Peyer's patch (tissue), 4 donors: Measurements from ENCODE around the gene NAP1L4. TPM values are rescaled to one million over a fixed set of nuclear protein-coding genes. Genes with fewer than 3 reads are reported as not detected.

Source experiments
- DNase-seq, 3 donors: peaks; one replicate each; pipeline ENCODE4 v3.0.0-alpha.2; 2017 to 2019
- H3K27ac ChIP-seq, 4 donors: fragments of 200-600 bp; sonication (generic); one replicate each; pipeline ENCODE4 v1.5.1; 2016 to 2019
- H3K27me3 ChIP-seq, 2 donors: fragments of 200-600 bp; sonication (generic); one replicate each; pipeline ENCODE4 v1.5.1; 2019
- H3K36me3 ChIP-seq, 3 donors: fragments of 200-600 bp; sonication (generic); one replicate each; pipeline ENCODE4 v1.5.1; 2016 to 2019
- H3K4me1 ChIP-seq, 4 donors: fragments of 200-600 bp; sonication (generic); one replicate each; pipeline ENCODE4 v1.5.1; 2016 to 2019
- H3K4me3 ChIP-seq, 4 donors: fragments of 200-600 bp; sonication (generic); 1 replicate in 3 of 4; 2 replicates in 1 of 4; pipeline ENCODE4 v1.5.1; 2016 to 2019; ENCODE audit warnings: mild to moderate bottlenecking in 1 of 4
- H3K9me3 ChIP-seq, 4 donors: fragments of 200-600 bp; sonication (generic); one replicate each; pipeline ENCODE4 v1.5.1; 2016 to 2019; ENCODE audit warnings: mild to moderate bottlenecking in 1 of 4
- CTCF ChIP-seq, 6 experiments: fragments of 450-650 bp in 4 of 6; fragments of 200-600 bp in 2 of 6; sonication (generic) in 1 of 6; IDR thresholded peaks; one replicate each; pipeline ENCODE4 v1.5.1; 2017 to 2019; ENCODE audit warnings: antibody characterized with exemption in 6 of 6, mild to moderate bottlenecking in 3 of 6, moderate library complexity in 1 of 6
- POLR2A ChIP-seq, 2 donors: fragments of 450-650 bp; IDR thresholded peaks; one replicate each; pipeline ENCODE4 v1.5.1; 2017; ENCODE audit warnings: antibody characterized with exemption in 2 of 2, mild to moderate bottlenecking in 2 of 2, moderate library complexity in 2 of 2
- total RNA-seq, 4 donors: library from RNA; depleted of rRNA; stranded (reverse); fragments of >200 nt; gene quantifications; one replicate each; pipeline ENCODE4 v1.1.0, GENCODE V29; 2016

NAP1L4 gene
- total RNA-seq, 4 donors from 2014 or later: 87.6 to 177 (median 119) TPM

GRCh38 chr11:2975594-2975993 is 16.5 kb downstream of the NAP1L4 start:
- Histone ChIP-seq H3K36me3 (peaks cover 0 to 90% (median 0%) of the 10 kb centered on the region in 3 donors), H3K4me3 (no peak overlapping the region), H3K9me3 (no peaks in the 10 kb centered on the region), H3K4me1 (no peaks in the 10 kb centered on the region), H3K27me3 (no peaks in the 10 kb centered on the region), H3K27ac (no peak overlapping the region)
- DNase-seq: no peak
- TF ChIP-seq POLR2A (IDR thresholded peaks at IDR 0.05): no peak
- TF ChIP-seq CTCF (IDR thresholded peaks at IDR 0.05): peak in 4 of 6 experiments; percentile 29 to 50 (median 42)

- no peak for DNase-seq
- H3K4me3 ChIP-seq: no peak overlapping the region
- H3K27me3 ChIP-seq: no peaks in the 10 kb centered on the region
- H3K27ac ChIP-seq: no peak overlapping the region
- H3K36me3 ChIP-seq: peaks cover 0 to 99% (median 0%) of the 10 kb centered on the region in 3 donors
- TF ChIP-seq POLR2A (IDR thresholded peaks at IDR 0.05): no peak
- TF ChIP-seq CTCF (IDR thresholded peaks at IDR 0.05): no peak
- no peaks in the 10 kb centered on the region for H3K9me3 ChIP-seq
- no peaks in the 10 kb centered on the region for H3K4me1 ChIP-seq
Observed at GRCh38 chr11:2974272-2974671, 17.9 kb downstream of the NAP1L4 start.

- no peak overlapping the region for H3K27ac ChIP-seq
- H3K9me3 ChIP-seq: no peaks in the 10 kb centered on the region
- no peak overlapping the region for H3K4me3 ChIP-seq
- no peak for DNase-seq
- no peak for TF ChIP-seq POLR2A (IDR thresholded peaks at IDR 0.05)
- TF ChIP-seq CTCF (IDR thresholded peaks at IDR 0.05): no peak
- no peaks in the 10 kb centered on the region for H3K4me1 ChIP-seq
- peaks cover 0 to 100% (median 0%) of the 10 kb centered on the region in 3 donors for H3K36me3 ChIP-seq
- no peaks in the 10 kb centered on the region for H3K27me3 ChIP-seq
Observed at GRCh38 chr11:2968341-2968900, 23.7 kb downstream of the NAP1L4 start.

- H3K27me3 ChIP-seq: no peaks in the 10 kb centered on the region
- TF ChIP-seq POLR2A (IDR thresholded peaks at IDR 0.05): no peak
- TF ChIP-seq CTCF (IDR thresholded peaks at IDR 0.05): no peak
- no peak overlapping the region for H3K27ac ChIP-seq
- no peaks in the 10 kb centered on the region for H3K4me1 ChIP-seq
- peaks cover 0 to 98% (median 0%) of the 10 kb centered on the region in 3 donors for H3K36me3 ChIP-seq
- no peaks in the 10 kb centered on the region for H3K9me3 ChIP-seq
- no peak overlapping the region for H3K4me3 ChIP-seq
- no peak for DNase-seq
Observed at GRCh38 chr11:2964782-2965181, 27.3 kb downstream of the NAP1L4 start.

GRCh38 chr11:2963761-2964160 is 28.4 kb downstream of the NAP1L4 start:
- Histone ChIP-seq H3K4me3 (no peak overlapping the region), H3K27me3 (no peaks in the 10 kb centered on the region), H3K4me1 (no peaks in the 10 kb centered on the region), H3K27ac (no peak overlapping the region), H3K36me3 (peaks cover 0 to 98% (median 0%) of the 10 kb centered on the region in 3 donors), H3K9me3 (no peaks in the 10 kb centered on the region)
- no peak for TF ChIP-seq POLR2A (IDR thresholded peaks at IDR 0.05)
- no peak for TF ChIP-seq CTCF (IDR thresholded peaks at IDR 0.05)
- DNase-seq: no peak
